H9 (cell line): ENCODE results near the gene KCNH5. TPM values are rescaled to one million over a fixed set of nuclear protein-coding genes. Genes with fewer than 3 reads are reported as not detected.
"Not testable (repeated sequence)": the region's sequence is repeated elsewhere in the genome, so short reads cannot be mapped to it uniquely, and the experiment has no call there.

ENCODE experiments used
- DNase-seq: peaks from one replicate; pipeline ENCODE4 v3.0.0-alpha.2; 2017
- H2AFZ ChIP-seq: one replicate; pipeline ENCODE4 v1.6.1; 2013; ENCODE audit warnings: mild to moderate bottlenecking, low read length, control low read depth, moderate library complexity
- H2AK5ac ChIP-seq: 2 replicates; pipeline ENCODE4 v1.6.1; 2013; ENCODE audit warnings: low read length, control low read depth, mixed read lengths; ENCODE audit not compliant: insufficient read length
- H2BK120ac ChIP-seq: one replicate; pipeline ENCODE4 v1.6.1; 2013; ENCODE audit warnings: low read depth, mild to moderate bottlenecking, low read length, control low read depth, inconsistent platforms; ENCODE audit not compliant: poor library complexity, severe bottlenecking
- H2BK12ac ChIP-seq: 2 replicates; pipeline ENCODE4 v1.6.1; 2013; ENCODE audit warnings: low read length, control low read depth, mixed read lengths, low read depth; ENCODE audit not compliant: insufficient read length
- H2BK15ac ChIP-seq: 2 replicates; pipeline ENCODE4 v1.6.1; 2013; ENCODE audit warnings: low read depth, low read length, control low read depth
- H2BK20ac ChIP-seq: one replicate; pipeline ENCODE4 v1.6.1; 2013; ENCODE audit warnings: low read depth, mild to moderate bottlenecking, low read length, control low read depth, inconsistent platforms; ENCODE audit not compliant: poor library complexity, severe bottlenecking
- H2BK5ac ChIP-seq: 2 replicates; pipeline ENCODE4 v1.6.1; 2013; ENCODE audit warnings: low read length, control low read depth, mixed read lengths; ENCODE audit not compliant: insufficient read length
- H3K14ac ChIP-seq: 2 replicates; pipeline ENCODE4 v1.6.1; 2013; ENCODE audit warnings: low read length, control low read depth; ENCODE audit not compliant: insufficient read depth
- H3K18ac ChIP-seq: 2 replicates; pipeline ENCODE4 v1.6.1; 2013; ENCODE audit warnings: low read depth, mild to moderate bottlenecking, mixed read lengths, low read length, control low read depth; ENCODE audit not compliant: insufficient read length
- H3K23ac ChIP-seq: 2 replicates; pipeline ENCODE4 v1.6.1; 2013; ENCODE audit warnings: low read length, control low read depth, mixed read lengths, low read depth; ENCODE audit not compliant: insufficient read length
- H3K23me2 ChIP-seq: 2 replicates; pipeline ENCODE4 v1.6.1; 2013; ENCODE audit warnings: low read depth, mild to moderate bottlenecking, mixed read lengths, low read length, control low read depth; ENCODE audit not compliant: insufficient read length, poor library complexity, severe bottlenecking
- H3K27ac ChIP-seq: 2 replicates; pipeline ENCODE4 v1.5.1; 2013; ENCODE audit warnings: low read length, control low read depth, mixed read lengths, low read depth; ENCODE audit not compliant: insufficient read length
- H3K27me3 ChIP-seq: 2 replicates; pipeline ENCODE4 v1.6.1; 2013; ENCODE audit warnings: low read length, control low read depth, inconsistent platforms; ENCODE audit not compliant: insufficient read depth
- H3K4ac ChIP-seq: 2 replicates; pipeline ENCODE4 v1.6.1; 2013; ENCODE audit warnings: low read depth, mild to moderate bottlenecking, control low read depth, inconsistent platforms, low read length, moderate library complexity
- H3K4me1 ChIP-seq: 2 replicates; pipeline ENCODE4 v1.6.1; 2013; ENCODE audit warnings: low read length, control low read depth, inconsistent platforms; ENCODE audit not compliant: insufficient read depth
- H3K4me2 ChIP-seq: 2 replicates; pipeline ENCODE4 v1.6.1; 2013; ENCODE audit warnings: low read length, control low read depth, mixed read lengths; ENCODE audit not compliant: insufficient read length, insufficient read depth
- H3K56ac ChIP-seq: 2 replicates; pipeline ENCODE4 v1.6.1; 2013; ENCODE audit warnings: low read depth, mild to moderate bottlenecking, mixed read lengths, low read length, control low read depth; ENCODE audit not compliant: insufficient read length
- H3K79me1 ChIP-seq: 2 replicates; pipeline ENCODE4 v1.6.1; 2013; ENCODE audit warnings: low read depth, mild to moderate bottlenecking, moderate library complexity, low read length, control low read depth, inconsistent platforms; ENCODE audit not compliant: insufficient read depth, poor library complexity, severe bottlenecking
- H3K79me2 ChIP-seq: 2 replicates; pipeline ENCODE4 v1.6.1; 2013; ENCODE audit warnings: low read length, control low read depth, inconsistent platforms; ENCODE audit not compliant: insufficient read depth
- H3K9ac ChIP-seq: 2 replicates; pipeline ENCODE4 v1.6.1; 2013; ENCODE audit warnings: low read length, control low read depth, mixed read lengths; ENCODE audit not compliant: insufficient read length; ENCODE audit errors: extremely low read depth
- H3K9me3 ChIP-seq: one replicate; pipeline ENCODE4 v1.6.1; 2013; ENCODE audit warnings: low read depth, low read length, inconsistent platforms; ENCODE audit not compliant: control insufficient read depth
- H3T11ph ChIP-seq: one replicate; pipeline ENCODE4 v1.6.1; 2013; ENCODE audit warnings: mild to moderate bottlenecking, low read length, control low read depth, inconsistent platforms
- H4K20me1 ChIP-seq: one replicate; pipeline ENCODE4 v1.6.1; 2013; ENCODE audit not compliant: control insufficient read depth, insufficient read length, insufficient read depth
- H4K5ac ChIP-seq: 2 replicates; pipeline ENCODE4 v1.6.1; 2013; ENCODE audit warnings: low read depth, mild to moderate bottlenecking, mixed read lengths, low read length, control low read depth; ENCODE audit not compliant: insufficient read length
- H4K8ac ChIP-seq: replicated peaks from 2 replicates; pipeline ENCODE4 v1.6.1; 2013; ENCODE audit warnings: low read length, control low read depth, mixed read lengths, low read depth; ENCODE audit not compliant: insufficient read length
- H4K91ac ChIP-seq: 2 replicates; pipeline ENCODE4 v1.6.1; 2013; ENCODE audit warnings: low read depth, mild to moderate bottlenecking, moderate library complexity, mixed read lengths, low read length, control low read depth; ENCODE audit not compliant: insufficient read length
- H3K27ac Mint-ChIP-seq, 3 experiments: 2 replicates in 2 of 3; 3 replicates in 1 of 3; pipeline ENCODE4 v1.8.0; 2020 to 2021; ENCODE audit warnings: mixed read lengths in 3 of 3, mild to moderate bottlenecking in 1 of 3, moderate library complexity in 1 of 3
- H3K27me3 Mint-ChIP-seq: 2 replicates; pipeline ENCODE4 v1.8.0; 2021; ENCODE audit warnings: low read depth, mild to moderate bottlenecking, moderate library complexity, mixed read lengths
- H3K36me3 Mint-ChIP-seq, 3 experiments: 2 replicates in 2 of 3; 3 replicates in 1 of 3; pipeline ENCODE4 v1.8.0; 2020 to 2021; ENCODE audit warnings: low read depth in 3 of 3, mixed read lengths in 3 of 3; ENCODE audit not compliant: insufficient read depth in 1 of 3
- H3K4me1 Mint-ChIP-seq, 2 experiments: 2 replicates each; pipeline ENCODE4 v1.8.0; 2020; ENCODE audit warnings: mixed read lengths in 2 of 2
- H3K4me3 Mint-ChIP-seq, 2 experiments: 2 replicates in 1 of 2; 3 replicates in 1 of 2; pipeline ENCODE4 v1.8.0; 2020 to 2021; ENCODE audit warnings: mild to moderate bottlenecking in 2 of 2, mixed read lengths in 2 of 2, moderate library complexity in 1 of 2
- H3K9me3 Mint-ChIP-seq, 2 experiments: 2 replicates in 1 of 2; 3 replicates in 1 of 2; pipeline ENCODE4 v1.8.0; 2020; ENCODE audit warnings: mild to moderate bottlenecking in 2 of 2, mixed read lengths in 2 of 2, moderate library complexity in 1 of 2
- CTCF ChIP-seq: fragments of 200-600 bp; sonication (generic); conservative IDR thresholded peaks from 3 replicates; pipeline ENCODE4 v1.8.0; 2021; ENCODE audit warnings: antibody characterized with exemption, mild to moderate bottlenecking
- WGBS: extraction: QIAGEN DNeasy Blood & Tissue Kit; methylation state at CpG from one replicate; pipeline ENCODE4 v1.1.7; 2013; ENCODE audit warnings: missing lambda C conversion rate, low lambda C conversion rate, mixed read lengths; ENCODE audit not compliant: insufficient read length; ENCODE audit errors: extremely low coverage; 5-methylcytosine and 5-hydroxymethylcytosine counted together
- total RNA-seq: library from RNA; stranded (reverse); gene quantifications from 2 replicates; pipeline ENCODE4 v1.2.1, GENCODE V29; 2021

Gene KCNH5
- total RNA-seq, 1 experiment from 2014 or later, result 0.42 TPM

GRCh38 chr14:62759796-62760195 lies 285.5 kb downstream of the KCNH5 start:
- Histone ChIP-seq H4K20me1 (no peaks in the 10 kb centered on the region), H3K9me3 (no peaks in the 10 kb centered on the region), H2AK5ac (no peak overlapping the region), H4K5ac (no peak overlapping the region), H3K79me1 (no peaks in the 10 kb centered on the region), H3K56ac (no peak overlapping the region), H2BK12ac (no peak overlapping the region), H2BK120ac (no peak overlapping the region), H3K23ac (no peak overlapping the region), H3K9ac (no peak overlapping the region), H3K79me2 (no peaks in the 10 kb centered on the region), H2BK5ac (no peak overlapping the region), H3K23me2 (no peaks in the 10 kb centered on the region), H3K14ac (no peak overlapping the region), H2BK15ac (no peak overlapping the region), H4K91ac (no peak overlapping the region), H3K18ac (no peak overlapping the region), H3K4ac (no peak overlapping the region), H2BK20ac (no peak overlapping the region), H3K4me1 (peaks cover 5% of the 10 kb centered on the region; the same call in 1 of the 2 replicates), H3K27ac (no peak overlapping the region), H2AFZ (peak overlapping the region; percentile 71), H3K27me3 (no peaks in the 10 kb centered on the region; the same call in 1 of the 2 replicates), H3K4me2 (no peak overlapping the region), H4K8ac (no peak overlapping the region), H3T11ph (no peak overlapping the region)
- peaks cover 16 to 27% of the 10 kb centered on the region in 2 experiments; a peak in 4 of 5 replicates for H3K9me3 Mint-ChIP-seq
- peaks cover 2% of the 10 kb centered on the region; the same call in 1 of the 2 replicates for H3K27me3 Mint-ChIP-seq
- H3K4me3 Mint-ChIP-seq, result no peak overlapping the region
- TF ChIP-seq CTCF, result peak; percentile 18; the same call in 1 of the 3 replicates
- H3K36me3 Mint-ChIP-seq, result peaks cover 0 to 16% (median 14%) of the 10 kb centered on the region in 3 experiments; a peak in 5 of 7 replicates
- peaks cover 11 to 18% of the 10 kb centered on the region in 2 experiments for H3K4me1 Mint-ChIP-seq
- no CpG with 5 or more reads among the region's 2 CpGs for WGBS
- peak overlapping the region in 2 of 3 experiments; percentile 3 to 37; a peak in 2 of 7 replicates for H3K27ac Mint-ChIP-seq
- peak; percentile 31 for DNase-seq

GRCh38 chr14:62746881-62747280 lies 298.4 kb downstream of the KCNH5 start:
- not testable (repeated sequence) for H4K5ac ChIP-seq, H4K91ac ChIP-seq, H3K4me3 Mint-ChIP-seq, H3K23ac ChIP-seq, H2BK12ac ChIP-seq, H3K27me3 Mint-ChIP-seq, H3K18ac ChIP-seq, H3K36me3 Mint-ChIP-seq, H3K14ac ChIP-seq, H2BK20ac ChIP-seq, H2AK5ac ChIP-seq, H3K4me1 ChIP-seq, H3K56ac ChIP-seq, H3K9me3 ChIP-seq, H3K9me3 Mint-ChIP-seq, H3K79me2 ChIP-seq, H3K9ac ChIP-seq, H2BK15ac ChIP-seq, H2AFZ ChIP-seq, H3K23me2 ChIP-seq, H4K20me1 ChIP-seq, H2BK120ac ChIP-seq, H3T11ph ChIP-seq, H3K27ac ChIP-seq, H3K79me1 ChIP-seq, H2BK5ac ChIP-seq, H3K27ac Mint-ChIP-seq, DNase-seq, H4K8ac ChIP-seq, H3K4ac ChIP-seq, H3K27me3 ChIP-seq, H3K4me2 ChIP-seq
- no CpG with 5 or more reads among the region's 11 CpGs for WGBS
- peaks cover 14 to 23% of the 10 kb centered on the region in 2 experiments for H3K4me1 Mint-ChIP-seq
